K562 (cell line): ENCODE results near the gene SPRY4. TPM values are rescaled to one million over a fixed set of nuclear protein-coding genes. Genes with fewer than 3 reads are reported as not detected.

Experiments
- ETS2 ChIP-seq: IDR thresholded peaks from 2 replicates; pipeline ENCODE4 v1.6.1; 2016; ENCODE audit warnings: borderline replicate concordance, missing genetic modification characterization, mild to moderate bottlenecking, moderate library complexity, missing compliant biosample characterization; ENCODE audit not compliant: poor library complexity, severe bottlenecking
- KLF13 ChIP-seq: fragments of 450-650 bp; IDR thresholded peaks from 2 replicates; pipeline ENCODE4 v1.6.1; 2016; ENCODE audit warnings: missing genetic modification characterization, low read depth, mild to moderate bottlenecking, missing compliant biosample characterization, moderate library complexity, borderline replicate concordance
- POLR3G ChIP-seq: IDR thresholded peaks from 2 replicates; pipeline ENCODE4 v1.6.1; 2011; ENCODE audit not compliant: insufficient read length, insufficient replicate concordance; ENCODE audit errors: extremely low read depth
- RBM15 ChIP-seq: fragments of 200-400 bp; formaldehyde crosslinking; IDR thresholded peaks from 2 replicates; pipeline ENCODE4 v1.6.1; 2018; ENCODE audit warnings: mild to moderate bottlenecking, low read length, moderate library complexity; ENCODE audit not compliant: insufficient read depth
- RBM22 ChIP-seq: fragments of 200-400 bp; formaldehyde crosslinking; IDR thresholded peaks from 2 replicates; pipeline ENCODE4 v1.6.1; 2018; ENCODE audit warnings: low read length, low read depth; ENCODE audit not compliant: poor library complexity, severe bottlenecking
- RERE ChIP-seq: sonication (generic); formaldehyde crosslinking; IDR thresholded peaks from 2 replicates; pipeline ENCODE4 v1.8.0; 2023; ENCODE audit warnings: missing genetic modification reagents, mild to moderate bottlenecking, borderline replicate concordance
- SUPT5H ChIP-seq: fragments of 450-650 bp; IDR thresholded peaks from 2 replicates; pipeline ENCODE4 v1.6.1; 2016
- TSC22D4 ChIP-seq: fragments of 450-650 bp; IDR thresholded peaks from 2 replicates; pipeline ENCODE4 v1.6.1; 2016; ENCODE audit warnings: missing genetic modification characterization, missing biosample characterization, control low read depth
- ZBTB43 ChIP-seq: sonication (generic); formaldehyde crosslinking; IDR thresholded peaks from 2 replicates; pipeline ENCODE4 v1.8.0; 2023; ENCODE audit warnings: mild to moderate bottlenecking, missing genetic modification reagents
- ZNF408 ChIP-seq: fragments of 250-450 bp; sonication (Bioruptor Pico); IDR thresholded peaks from 2 replicates; pipeline ENCODE4 v1.4.0; 2020; ENCODE audit warnings: low read depth, mild to moderate bottlenecking, moderate library complexity
- ZNF695 ChIP-seq: fragments of 450-650 bp; formaldehyde crosslinking; IDR thresholded peaks from 2 replicates; pipeline ENCODE4 v1.4.0; 2020; ENCODE audit warnings: mild to moderate bottlenecking, moderate library complexity
- polyA plus RNA-seq, 8 experiments: library from polyadenylated mRNA; depleted of rRNA in 4 of 8; stranded (reverse) in 5 of 8; unstranded in 3 of 8; fragments of >200 nt; fragmentation: Nextera tagmentation in 2 of 8; fragmentation: Illumina TruSeq in 1 of 8; extraction: Ambion mirVana in 2 of 8; extraction: Trizol in 1 of 8; gene quantifications; 2 replicates each; pipeline versions ENCODE4 v1.2.1 to v1.2.3, GENCODE V29; 2011 to 2014; ENCODE audit warnings: inconsistent platforms in 1 of 8, missing spikeins in 1 of 8
- total RNA-seq, 7 experiments: library from RNA; depleted of rRNA in 6 of 7; stranded (reverse); fragments of >200 nt in 6 of 7; fragmentation: Illumina TruSeq in 2 of 7; extraction: Trizol in 2 of 7; gene quantifications; 2 replicates each; pipeline versions ENCODE4 v1.2.1 to v1.2.3, GENCODE V29; 2011 to 2021; ENCODE audit warnings: low replicate concordance in 1 of 7
- TF ChIP-seq, protein P1 (sequence below): sonication (generic); formaldehyde crosslinking; IDR thresholded peaks from 2 replicates; pipeline ENCODE4 v1.8.1; 2023; ENCODE audit warnings: missing genetic modification reagents, mild to moderate bottlenecking, borderline replicate concordance
- TF ChIP-seq, protein P2 (sequence below): sonication (generic); formaldehyde crosslinking; IDR thresholded peaks from 2 replicates; pipeline ENCODE4 v1.8.1; 2023; ENCODE audit warnings: mild to moderate bottlenecking, missing genetic modification reagents, moderate library complexity

Gene SPRY4
- total and polyA plus RNA-seq, 9 of the 15 experiments (the other 6 are each of a cell fraction or from before 2014, with no cell fraction given): 2.6 to 24.2 (median 9.5) TPM

GRCh38 chr5:142324136-142324870, 518 bp downstream of the SPRY4 start (continued):
- TF ChIP-seq ETS2 (tag): no peak
- TF ChIP-seq, protein P1, sequence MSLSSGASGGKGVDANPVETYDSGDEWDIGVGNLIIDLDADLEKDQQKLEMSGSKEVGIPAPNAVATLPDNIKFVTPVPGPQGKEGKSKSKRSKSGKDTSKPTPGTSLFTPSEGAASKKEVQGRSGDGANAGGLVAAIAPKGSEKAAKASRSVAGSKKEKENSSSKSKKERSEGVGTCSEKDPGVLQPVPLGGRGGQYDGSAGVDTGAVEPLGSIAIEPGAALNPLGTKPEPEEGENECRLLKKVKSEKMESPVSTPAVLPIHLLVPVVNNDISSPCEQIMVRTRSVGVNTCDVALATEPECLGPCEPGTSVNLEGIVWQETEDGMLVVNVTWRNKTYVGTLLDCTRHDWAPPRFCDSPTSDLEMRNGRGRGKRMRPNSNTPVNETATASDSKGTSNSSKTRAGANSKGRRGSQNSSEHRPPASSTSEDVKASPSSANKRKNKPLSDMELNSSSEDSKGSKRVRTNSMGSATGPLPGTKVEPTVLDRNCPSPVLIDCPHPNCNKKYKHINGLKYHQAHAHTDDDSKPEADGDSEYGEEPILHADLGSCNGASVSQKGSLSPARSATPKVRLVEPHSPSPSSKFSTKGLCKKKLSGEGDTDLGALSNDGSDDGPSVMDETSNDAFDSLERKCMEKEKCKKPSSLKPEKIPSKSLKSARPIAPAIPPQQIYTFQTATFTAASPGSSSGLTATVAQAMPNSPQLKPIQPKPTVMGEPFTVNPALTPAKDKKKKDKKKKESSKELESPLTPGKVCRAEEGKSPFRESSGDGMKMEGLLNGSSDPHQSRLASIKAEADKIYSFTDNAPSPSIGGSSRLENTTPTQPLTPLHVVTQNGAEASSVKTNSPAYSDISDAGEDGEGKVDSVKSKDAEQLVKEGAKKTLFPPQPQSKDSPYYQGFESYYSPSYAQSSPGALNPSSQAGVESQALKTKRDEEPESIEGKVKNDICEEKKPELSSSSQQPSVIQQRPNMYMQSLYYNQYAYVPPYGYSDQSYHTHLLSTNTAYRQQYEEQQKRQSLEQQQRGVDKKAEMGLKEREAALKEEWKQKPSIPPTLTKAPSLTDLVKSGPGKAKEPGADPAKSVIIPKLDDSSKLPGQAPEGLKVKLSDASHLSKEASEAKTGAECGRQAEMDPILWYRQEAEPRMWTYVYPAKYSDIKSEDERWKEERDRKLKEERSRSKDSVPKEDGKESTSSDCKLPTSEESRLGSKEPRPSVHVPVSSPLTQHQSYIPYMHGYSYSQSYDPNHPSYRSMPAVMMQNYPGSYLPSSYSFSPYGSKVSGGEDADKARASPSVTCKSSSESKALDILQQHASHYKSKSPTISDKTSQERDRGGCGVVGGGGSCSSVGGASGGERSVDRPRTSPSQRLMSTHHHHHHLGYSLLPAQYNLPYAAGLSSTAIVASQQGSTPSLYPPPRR (CRISPR knock-in tag): peak; percentile 24; the same call in 1 of the 2 replicates
- no peak for TF ChIP-seq ZNF695
- TF ChIP-seq KLF13 (tag): no peak
- TF ChIP-seq RBM15: no peak
- TF ChIP-seq ZBTB43 (CRISPR knock-in tag): 0 out of 2 replicates have a peak, but pooled peaks have one; percentile 65
- TF ChIP-seq ZNF408 (CRISPR knock-in tag): no peak
- TF ChIP-seq, protein P2, sequence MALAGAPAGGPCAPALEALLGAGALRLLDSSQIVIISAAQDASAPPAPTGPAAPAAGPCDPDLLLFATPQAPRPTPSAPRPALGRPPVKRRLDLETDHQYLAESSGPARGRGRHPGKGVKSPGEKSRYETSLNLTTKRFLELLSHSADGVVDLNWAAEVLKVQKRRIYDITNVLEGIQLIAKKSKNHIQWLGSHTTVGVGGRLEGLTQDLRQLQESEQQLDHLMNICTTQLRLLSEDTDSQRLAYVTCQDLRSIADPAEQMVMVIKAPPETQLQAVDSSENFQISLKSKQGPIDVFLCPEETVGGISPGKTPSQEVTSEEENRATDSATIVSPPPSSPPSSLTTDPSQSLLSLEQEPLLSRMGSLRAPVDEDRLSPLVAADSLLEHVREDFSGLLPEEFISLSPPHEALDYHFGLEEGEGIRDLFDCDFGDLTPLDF (CRISPR knock-in tag): 0 out of 2 replicates have a peak, but pooled peaks have one; percentile 42
- TF ChIP-seq SUPT5H: no peak
- peak; percentile 70 for TF ChIP-seq RBM22
- TF ChIP-seq RERE (CRISPR knock-in tag): no peak
- no peak for TF ChIP-seq POLR3G
- TF ChIP-seq TSC22D4: no peak
